ENCODE results near the gene SYT13.

SYT13 gene

GRCh38 chr11:45285930-45286632, at the start of gene SYT13:
TSS of gene SYT13 (minus strand) at chr11:45286341. CDS start at chr11:45286207, 134 bp downstream.
- peak in 1 of 2 experiments; percentile 31 for DNase-seq

GRCh38 chr11:45335434-45335833, 49.3 kb upstream of the SYT13 start:
- no peak for DNase-seq

- no peak for DNase-seq
Measured at GRCh38 chr11:45334836-45335235, 48.7 kb upstream of the SYT13 start.

GRCh38 chr11:45334410-45334809, 48.3 kb upstream of the SYT13 start:
- no peak for DNase-seq

- no peak for DNase-seq
Measured at GRCh38 chr11:45333001-45333971, 47.1 kb upstream of the SYT13 start.

DNA sequence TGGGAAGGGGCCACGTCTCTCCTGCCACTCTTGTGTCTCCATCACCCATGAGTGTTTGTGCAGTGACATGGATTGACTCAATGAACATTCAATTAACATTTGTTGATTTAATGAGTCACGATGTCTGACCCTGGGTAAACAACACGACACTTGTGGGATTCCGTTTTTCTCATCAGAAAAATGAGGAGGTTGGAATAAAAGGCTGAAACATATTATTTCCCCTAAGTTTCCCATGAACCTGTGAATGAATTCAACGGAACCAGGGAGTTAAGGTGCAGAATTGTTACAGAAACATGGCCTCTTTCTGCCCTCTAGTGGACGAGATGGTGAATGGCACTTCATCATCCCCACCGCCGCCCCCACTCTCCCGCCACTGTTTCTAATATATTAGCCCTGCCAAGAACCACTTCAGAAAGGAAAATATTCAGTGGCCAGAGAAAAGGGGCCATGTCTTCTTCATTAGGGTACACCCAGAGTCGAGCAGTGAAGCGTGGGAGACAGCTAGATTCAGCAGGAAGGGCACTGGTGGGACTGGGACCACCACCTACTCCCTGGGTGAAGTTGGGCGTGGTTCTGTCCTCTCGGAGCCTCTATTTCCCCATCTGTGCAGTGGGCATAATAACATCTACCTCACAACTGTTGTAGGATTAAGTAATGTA, 46.3 kb upstream of the SYT13 start:
- peak in 1 of 2 experiments; percentile 25 for DNase-seq

GRCh38 chr11:45331839-45332238, 45.7 kb upstream of the SYT13 start:
- DNase-seq = no peak

DNA sequence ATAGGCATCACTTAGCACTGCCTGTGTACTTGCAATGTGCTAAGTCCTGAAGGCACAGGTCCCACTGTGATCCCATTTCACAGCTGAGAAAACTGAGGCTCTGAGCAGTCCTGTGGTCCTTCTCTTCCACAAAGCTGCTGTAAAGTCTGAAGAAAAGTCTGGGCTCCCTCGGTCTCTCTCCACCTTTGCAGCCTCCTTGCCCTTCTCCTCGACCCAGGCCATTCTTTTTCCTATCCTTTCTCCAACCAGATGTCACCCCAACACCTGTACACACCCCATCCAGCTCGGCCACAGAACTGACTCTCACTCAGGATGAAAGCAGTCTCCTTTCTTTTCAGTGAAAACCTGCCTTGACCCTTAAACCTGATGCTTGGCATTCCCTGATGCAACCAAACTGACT, 42.6 kb upstream of the SYT13 start:
- no peak for DNase-seq

DNA sequence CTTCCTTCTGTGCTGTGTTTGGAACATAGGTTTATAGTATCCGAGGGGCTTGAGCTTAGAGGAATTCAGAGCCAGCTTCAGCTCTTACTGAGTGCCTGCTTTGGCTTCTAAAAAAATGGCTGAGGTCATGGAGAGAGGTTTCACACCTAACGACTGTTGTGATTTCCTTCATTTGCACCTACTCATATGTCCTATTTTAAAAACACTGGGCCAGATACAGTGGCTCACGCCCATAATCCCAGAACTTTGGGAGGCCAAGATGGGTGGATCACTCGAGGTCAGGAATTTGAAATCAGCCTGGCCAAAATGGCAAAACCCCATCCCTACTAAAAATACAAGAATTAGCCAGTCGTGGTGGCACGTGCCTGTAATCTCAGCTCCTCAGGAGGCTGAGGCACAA, 38.3 kb upstream of the SYT13 start:
- no peak for DNase-seq

DNA sequence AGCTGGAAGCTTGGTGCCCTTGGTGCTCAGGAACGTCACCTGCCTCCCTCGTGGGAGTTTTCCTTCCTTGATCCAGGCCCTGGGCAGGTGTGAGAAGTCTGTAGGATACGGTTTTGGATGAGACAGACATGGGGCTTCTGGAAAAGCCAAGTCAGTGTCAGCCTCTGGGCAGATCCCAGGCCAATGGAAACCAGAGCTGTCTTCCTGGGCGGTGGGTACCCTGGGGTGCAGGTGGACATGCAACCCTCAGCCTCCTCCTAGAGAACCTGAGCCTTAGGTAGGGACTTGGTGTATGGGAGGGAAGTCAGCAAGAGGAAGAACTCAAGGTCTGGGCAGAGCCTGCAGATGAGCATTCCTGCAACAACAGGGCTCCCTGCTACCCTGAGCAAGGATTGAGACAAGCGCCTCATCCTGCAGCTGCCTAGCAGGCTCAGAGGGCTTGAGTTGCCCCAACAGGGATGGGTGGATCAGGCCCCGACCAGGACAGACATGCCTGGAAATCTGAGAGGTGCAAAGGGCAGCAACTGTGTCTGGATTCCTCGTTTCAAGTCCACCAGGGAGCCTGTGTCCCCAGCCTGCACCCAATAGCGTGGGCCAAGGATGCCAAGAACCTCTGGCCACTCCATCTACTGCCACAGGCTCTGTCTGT, 37.6 kb upstream of the SYT13 start:
- no peak for DNase-seq

DNA sequence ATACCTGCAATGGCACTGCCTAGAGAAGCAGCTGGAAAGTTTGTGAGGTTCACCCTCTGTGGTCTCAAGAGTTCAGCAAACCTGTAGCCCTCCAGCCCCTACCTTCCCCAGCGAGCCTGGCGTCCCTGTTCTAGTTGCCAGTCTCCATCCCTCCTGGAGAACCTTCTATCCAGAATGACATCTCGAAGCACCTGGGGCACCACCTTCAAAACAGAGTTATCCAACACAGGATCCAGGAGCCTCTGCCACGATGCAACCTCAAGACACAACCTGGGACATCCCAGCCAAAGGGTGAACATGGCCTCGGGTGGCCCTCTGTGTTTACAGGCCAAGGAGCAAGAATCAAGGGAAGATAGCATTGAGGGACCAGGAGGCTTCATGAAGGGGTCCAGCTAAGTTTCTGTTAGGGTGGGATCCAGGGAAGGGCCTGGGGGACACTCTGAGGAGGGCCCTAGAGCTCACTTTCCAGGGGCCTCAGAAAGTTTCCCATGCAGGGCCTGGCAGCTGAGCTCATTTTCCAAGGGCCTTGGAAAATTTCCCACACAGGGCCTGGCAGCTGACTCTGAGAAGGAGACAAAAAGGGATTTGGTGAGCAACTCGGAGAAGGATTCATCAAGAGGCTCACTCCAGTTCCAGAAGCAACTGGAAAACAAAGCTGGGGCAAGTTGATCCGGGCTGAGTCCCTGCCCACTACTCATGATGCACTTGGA, 36.9 kb upstream of the SYT13 start:
- no peak for DNase-seq

DNA sequence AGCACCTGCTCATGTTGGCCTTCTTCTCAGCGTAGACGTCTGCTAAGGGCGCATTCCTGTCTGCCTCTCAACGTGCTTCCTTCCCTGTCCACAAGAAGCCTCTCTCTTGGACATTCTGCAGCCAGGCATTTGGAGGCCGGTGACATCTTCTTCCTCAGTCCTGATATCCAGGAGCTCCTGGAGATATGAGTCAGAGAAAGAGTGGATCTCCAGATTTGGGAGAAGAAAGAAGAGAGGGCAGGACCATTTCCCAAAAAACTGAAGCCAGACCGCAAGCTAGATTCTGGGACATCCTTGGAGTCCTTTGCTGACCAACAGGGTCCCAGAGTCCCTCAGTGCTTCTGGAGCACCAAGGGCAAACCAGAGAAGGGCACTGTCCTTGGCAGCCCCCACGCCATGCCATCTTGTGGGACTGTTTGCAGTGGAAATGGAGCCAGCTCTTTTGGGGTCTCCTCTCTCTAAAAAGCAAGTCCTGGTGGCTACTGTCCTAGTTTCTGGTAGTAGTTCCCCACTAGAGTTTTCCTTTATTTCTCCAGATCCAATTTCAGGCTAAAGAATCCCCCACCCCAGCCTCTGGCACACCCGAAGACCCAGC, 36.1 kb upstream of the SYT13 start:
- no peak for DNase-seq

- DNase-seq = no peak
Measured at GRCh38 chr11:45321669-45322068, 35.5 kb upstream of the SYT13 start.

GRCh38 chr11:45321031-45321595, 35.0 kb upstream of the SYT13 start:
- DNase-seq = no peak

DNA sequence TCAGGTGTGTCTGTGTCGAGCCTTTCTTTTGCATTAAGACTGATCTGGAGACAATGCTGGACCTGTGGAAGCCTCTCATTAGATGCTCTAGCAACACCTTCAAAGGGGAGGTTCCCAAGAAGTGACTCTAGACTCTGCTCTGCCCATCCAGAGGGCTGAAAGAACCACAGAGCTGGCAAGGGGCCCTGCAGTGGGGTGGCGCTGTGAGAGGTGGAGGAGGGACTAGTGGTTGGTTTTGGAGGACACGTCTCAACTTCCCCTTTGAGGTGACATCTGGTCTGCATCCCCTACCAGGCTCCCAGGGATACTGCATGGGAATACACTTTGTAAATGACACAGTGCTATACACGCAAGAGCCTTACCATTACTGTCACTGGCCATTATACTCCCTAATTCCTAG, 34.2 kb upstream of the SYT13 start:
- DNase-seq = no peak

DNA sequence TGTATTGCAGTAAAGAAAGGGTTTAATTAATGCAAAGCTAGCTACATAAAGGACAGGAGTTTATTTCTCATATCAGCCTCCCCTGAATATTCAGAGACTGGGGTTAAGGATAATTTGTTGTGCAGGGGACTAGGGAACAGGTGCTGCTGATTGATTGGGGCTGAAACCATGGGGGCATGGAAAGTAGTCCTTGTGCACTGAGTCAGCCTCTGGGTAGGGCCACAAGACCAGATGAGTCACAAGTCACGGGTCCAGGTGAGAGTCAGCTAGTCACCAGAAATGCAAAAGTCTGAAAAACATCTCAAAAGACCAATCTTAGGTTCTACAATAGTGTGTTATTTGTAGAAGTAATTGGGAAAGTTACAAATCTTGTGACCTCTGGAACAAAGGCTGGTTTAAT, 32.9 kb upstream of the SYT13 start:
- DNase-seq = no peak

DNA sequence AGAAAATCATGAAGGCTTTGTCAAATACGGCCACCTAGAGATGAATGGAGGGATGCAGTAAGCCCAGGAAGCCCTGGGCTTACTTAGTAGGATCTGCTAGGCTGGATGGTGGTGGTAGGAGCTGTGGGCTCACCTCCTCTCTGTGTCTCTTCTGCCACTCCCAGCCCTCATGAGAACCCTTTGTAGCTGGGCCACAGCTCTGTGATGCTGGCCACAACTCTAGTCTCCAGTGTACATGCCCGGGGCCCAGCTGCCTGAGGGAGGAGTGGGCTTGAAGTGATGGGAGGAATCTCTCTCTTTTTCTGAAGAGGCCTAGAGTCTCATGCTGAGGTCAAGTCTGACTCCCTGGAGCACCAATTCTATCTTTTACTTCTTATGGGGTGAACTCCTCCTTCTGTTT, 32.4 kb upstream of the SYT13 start:
- DNase-seq = no peak

- DNase-seq = no peak
Measured at GRCh38 chr11:45316258-45316657, 30.1 kb upstream of the SYT13 start.

- DNase-seq = no peak
Measured at GRCh38 chr11:45314900-45315299, 28.8 kb upstream of the SYT13 start.

DNA sequence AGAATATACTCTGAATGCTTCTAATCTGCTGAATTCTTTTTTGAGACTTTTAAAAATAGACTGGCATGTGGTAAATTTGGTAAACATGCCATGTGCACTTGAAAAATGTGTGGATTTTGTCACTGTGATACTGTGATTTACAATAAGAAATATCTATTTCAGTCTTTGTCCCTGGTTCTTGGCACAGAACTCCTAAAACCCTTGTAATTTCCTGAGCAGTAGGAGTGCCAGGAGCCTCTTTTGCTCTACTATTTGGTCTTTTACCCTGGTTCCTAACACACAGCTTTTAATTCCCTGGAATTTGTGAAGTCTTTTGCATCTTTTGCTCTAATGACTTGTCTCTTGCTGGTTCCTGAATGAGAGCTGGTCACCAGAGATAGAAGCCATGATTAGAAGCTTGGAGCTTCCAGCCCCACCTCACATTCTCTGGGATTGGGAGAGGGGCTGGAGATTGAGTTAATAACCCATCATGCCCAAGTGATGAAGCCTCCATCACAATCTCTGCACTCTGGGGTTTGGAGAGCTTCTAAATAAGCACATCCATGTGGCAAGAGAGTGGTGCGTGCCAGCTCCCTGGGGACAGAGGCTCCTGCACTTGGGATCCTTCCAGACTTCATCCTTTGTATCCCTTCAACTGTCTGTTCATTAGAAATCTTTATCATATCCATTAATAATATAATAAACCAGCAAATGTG, 27.2 kb upstream of the SYT13 start:
- DNase-seq = no peak
